T-helper 1 cell treated with Interleukin-12 subunit alpha and Interleukin-12 subunit beta and Interleukin-4 antibody, amounts not matched to agents 30 ng/mL and 1 ng/mL, for 36 hours (primary cell): ENCODE data around the gene RNF150. TPM values are rescaled to one million over a fixed set of nuclear protein-coding genes. Genes with fewer than 3 reads are reported as not detected.

ENCODE experiments used
- intact Hi-C: fragments of 100-400 bp; cut with micrococcal nuclease; formaldehyde crosslinking; loops from one replicate; pipeline ENCODE4 v1.15.1; 2024
- total RNA-seq: library from RNA; stranded (reverse); gene quantifications from 2 replicates; pipeline ENCODE4 v1.2.3, GENCODE V29; 2022

RNF150 gene
- total RNA-seq, 1 donor from 2014 or later, result 0.25 TPM

DNA sequence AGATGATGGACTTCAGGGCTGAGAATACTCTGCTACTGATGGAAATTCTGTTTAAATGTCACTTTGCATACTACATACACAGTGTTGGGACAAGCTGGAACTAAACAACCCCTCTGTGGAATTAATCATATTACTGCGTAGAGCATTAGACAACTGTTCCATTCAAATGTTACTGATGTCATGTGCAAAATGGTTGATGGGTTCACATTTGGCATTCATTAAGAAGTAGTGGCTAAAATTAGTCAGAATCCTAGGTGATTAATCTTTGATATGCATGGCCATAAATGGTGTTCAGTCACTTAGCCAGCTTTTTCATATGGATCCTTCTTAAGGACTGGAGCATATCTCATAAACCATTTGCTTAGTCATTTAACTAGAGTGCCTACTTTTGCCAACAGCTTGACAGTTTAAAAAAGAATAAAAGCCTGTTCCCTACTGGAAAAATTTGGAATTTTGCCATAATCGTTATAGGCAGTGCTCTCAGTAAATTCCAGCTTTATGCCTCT lies 105.2 kb downstream of the RNF150 start:
- intact Hi-C loops, result no loop called here

GRCh38 chr4:141027421-141027820 lies 105.8 kb downstream of the RNF150 start:
- intact Hi-C loops, result no loop called here

GRCh38 chr4:141026900-141027299 lies 106.4 kb downstream of the RNF150 start:
- intact Hi-C loops, result no loop called here

GRCh38 chr4:141023051-141023450 lies 110.2 kb downstream of the RNF150 start:
- intact Hi-C loops, result no loop called here

- intact Hi-C loops, result no loop called here
These were observed 111.1 kb downstream of the RNF150 start for GRCh38 chr4:141022111-141022695.

DNA sequence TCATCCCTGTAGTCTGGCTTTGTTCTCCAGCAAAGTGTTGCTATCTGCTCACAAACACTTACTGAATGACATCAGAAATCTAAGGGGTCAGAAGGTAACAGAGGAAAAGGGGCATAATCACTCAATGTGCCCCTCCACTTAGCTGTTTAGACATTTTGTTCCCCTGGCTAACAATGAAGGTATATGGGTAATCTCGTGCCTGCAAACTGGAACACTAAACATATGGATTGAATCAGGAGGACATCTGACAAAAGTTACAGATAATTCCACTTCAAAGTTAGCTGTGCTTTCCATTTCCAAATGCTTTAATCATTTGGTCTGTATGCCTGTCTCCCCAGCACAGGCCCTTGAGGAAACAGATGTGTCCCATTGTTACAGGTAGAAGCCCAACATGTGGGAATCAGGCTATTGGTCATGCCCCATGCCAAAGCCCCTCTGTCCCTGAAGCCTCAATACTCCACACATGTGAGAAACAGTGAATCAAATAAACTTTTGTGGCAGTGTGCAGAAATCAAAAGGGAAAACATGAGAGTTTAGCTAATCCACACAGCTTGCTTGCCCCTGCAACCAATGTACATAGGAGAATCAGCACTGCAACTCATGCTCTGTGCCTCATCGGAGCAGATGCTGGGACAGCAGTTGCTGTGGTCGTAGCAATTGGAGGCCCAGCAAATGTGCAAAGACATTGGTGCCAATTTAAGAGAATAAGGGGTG lies 111.7 kb downstream of the RNF150 start:
- intact Hi-C loops, result no loop called here

- intact Hi-C loops, result no loop called here
These were observed 112.4 kb downstream of the RNF150 start for GRCh38 chr4:141020801-141021261.

GRCh38 chr4:141019768-141020167 lies 113.5 kb downstream of the RNF150 start:
- intact Hi-C loops, result no loop called here

DNA sequence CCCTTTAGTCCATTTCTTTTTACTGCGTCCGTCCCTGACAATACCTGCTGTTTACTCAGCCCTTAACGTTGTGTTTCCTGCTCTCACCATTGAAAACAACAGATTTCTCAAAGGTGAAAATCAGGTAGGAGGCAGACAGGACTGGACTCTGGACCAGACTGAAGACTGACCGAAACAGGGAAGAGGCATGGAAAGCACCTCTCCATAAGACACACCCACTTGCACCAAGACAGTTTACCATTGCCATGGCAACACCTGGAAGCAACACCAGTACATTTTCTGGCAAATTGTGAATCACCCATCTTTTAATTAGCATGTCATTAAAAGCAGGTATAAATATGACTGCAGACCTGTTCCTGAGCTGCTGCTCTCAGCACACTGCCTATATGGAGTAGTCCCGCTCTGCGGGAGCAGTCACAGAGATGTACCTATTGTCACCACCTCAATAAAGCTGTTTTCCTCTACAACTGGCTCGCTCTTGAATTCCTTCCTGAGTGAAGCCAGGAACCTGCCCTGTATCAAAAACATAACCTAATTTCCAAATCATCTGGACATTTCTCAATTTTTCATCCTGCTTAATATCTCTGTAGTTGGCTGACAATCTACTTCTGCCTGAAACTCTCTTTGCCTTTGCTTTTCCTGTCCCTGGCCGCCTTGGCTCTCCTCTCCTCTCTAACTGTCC lies 117.0 kb downstream of the RNF150 start:
- intact Hi-C loops, result no loop called here

DNA sequence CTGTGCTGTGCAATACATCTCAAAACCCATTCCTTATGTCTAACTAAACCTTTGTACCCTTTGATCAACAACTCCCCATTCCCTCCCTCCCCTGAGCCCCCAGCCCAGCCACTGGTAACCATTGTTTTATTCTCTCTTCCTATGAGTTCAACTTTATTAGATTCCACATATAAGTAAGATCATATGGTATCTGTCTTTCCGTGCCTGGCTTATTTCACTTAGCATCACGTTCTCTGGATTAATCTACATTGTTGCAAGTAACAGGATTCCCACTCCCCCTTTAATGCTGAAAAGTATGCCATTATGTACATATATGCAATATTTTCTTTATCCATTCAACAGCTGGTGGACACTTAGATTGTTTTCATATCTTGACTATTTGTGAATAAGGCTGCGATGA lies 119.4 kb downstream of the RNF150 start:
- intact Hi-C loops, result no loop called here

DNA sequence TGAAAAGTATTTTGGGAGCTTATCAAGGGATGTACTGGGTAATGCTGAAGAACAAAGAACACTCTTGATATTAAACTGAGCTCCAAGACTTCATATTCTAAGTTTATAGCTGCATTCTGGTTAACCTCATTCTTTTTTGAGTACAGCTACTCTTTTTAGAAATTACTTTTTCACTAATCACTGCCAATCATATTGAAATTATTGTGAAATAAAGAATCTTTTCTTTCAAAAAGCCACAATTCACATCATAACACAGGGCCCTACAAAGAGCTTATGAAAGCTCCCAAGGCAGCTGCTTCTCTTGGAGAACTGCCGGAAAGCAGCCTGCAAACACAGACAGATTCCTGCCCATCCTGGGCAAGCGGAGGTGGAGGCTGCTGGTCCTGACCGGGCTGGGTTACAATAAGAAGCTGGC lies 121.4 kb downstream of the RNF150 start:
- intact Hi-C loops, result no loop called here

GRCh38 chr4:141009931-141010330 lies 123.3 kb downstream of the RNF150 start:
- intact Hi-C loops, result no loop called here

DNA sequence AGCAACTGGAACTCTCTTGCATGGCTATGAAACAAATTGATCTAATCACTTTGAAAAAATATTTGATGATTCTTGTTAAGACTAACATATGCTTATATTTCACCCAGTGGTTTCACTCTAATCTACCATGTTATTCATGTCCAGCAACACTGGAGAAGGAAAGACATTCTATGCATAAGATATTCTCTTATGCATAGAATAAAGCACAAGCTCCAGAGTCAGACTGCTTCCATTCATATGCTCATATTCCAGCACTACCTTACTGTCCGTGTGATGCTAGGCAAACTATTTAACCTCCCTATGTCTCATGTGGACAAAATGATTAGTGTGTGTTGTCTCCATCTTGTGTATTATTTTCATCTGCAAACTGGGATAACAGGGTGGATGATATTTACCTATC lies 124.1 kb downstream of the RNF150 start:
- intact Hi-C loops, result no loop called here

- intact Hi-C loops, result no loop called here
These were observed 126.9 kb downstream of the RNF150 start for GRCh38 chr4:141006242-141006802.

- intact Hi-C loops, result no loop called here
These were observed 128.4 kb downstream of the RNF150 start for GRCh38 chr4:141004823-141005222.

DNA sequence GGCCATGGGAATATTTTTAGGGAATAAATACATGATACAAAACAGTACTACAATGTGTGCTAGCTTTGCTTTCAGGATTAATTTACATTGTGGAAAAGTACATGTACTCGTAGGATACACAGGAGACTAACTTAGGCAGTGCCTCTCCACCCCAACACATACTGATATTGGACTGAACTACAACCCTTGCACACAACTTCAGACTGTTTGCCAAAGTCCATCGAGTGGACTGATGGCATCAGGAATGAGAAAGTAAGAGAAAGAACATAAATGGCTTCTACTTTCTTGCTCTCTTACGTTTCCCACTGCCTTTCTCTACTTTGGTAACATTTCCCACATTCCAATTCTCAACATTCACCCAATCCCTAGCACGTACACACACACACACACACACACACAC lies 130.1 kb downstream of the RNF150 start:
- intact Hi-C loops, result no loop called here

DNA sequence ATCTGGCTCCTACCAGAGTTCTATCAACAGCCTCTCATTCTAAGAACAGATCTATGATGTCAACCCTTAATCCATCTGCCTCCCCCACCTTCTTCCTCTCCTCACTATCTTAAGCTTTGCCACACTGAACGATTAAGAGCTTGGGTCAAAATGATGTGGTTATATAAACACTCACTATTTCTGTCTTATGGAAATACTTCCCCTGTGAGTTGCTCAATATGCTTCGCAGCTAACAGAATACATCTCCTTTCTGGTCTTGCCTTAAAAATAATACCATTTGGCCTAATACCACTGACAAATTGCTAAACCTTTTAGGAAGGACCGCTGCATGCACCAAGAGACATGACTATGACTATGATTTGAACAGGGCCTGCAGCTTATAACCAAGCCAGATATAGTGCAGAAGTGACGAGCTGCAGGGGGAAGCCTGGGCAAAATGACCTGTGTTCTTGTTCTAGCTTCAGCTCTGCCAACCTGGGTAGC lies 130.9 kb downstream of the RNF150 start:
- intact Hi-C loops, result no loop called here

- intact Hi-C loops, result no loop called here
These were observed 136.5 kb downstream of the RNF150 start for GRCh38 chr4:140996766-140997165.

DNA sequence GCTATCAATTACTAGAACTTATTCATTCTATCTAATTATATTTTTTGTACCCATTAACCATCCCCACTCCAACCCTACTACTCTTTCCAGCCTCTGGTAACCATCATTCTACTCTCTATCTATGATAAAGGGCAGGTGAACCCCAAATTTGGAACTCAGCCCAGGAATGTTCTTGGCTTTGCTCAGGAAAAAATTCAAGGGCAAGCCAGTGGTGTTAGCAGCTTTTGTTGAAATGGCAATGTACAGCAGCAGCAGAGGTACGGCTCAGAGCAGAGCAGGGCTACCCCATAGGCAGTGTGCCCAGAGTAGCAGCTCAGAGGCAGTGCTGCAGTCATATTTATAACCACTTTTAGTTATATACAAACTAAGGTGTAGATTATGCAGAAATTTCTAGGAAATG lies 138.2 kb downstream of the RNF150 start:
- intact Hi-C loops, result no loop called here

- intact Hi-C loops, result no loop called here
These were observed 139.3 kb downstream of the RNF150 start for GRCh38 chr4:140994015-140994414.

DNA sequence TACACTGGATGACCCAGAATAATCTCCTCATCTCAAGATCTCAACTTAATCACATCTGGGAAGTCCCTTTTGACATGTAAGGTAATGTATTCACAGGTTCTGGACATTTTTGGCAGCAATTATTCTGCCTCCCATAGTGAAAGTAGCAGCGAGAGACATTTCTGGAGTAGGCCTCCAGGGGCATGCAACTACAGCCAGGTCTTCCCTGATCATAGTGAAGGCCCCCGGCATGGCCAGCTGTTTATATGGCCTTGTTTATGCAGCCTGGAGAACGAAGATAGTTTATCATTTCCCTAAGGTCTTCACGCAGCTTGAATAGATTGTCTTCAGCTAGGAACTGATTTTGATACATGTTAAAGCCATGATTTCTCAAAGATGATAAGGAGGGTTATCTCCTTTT lies 139.9 kb downstream of the RNF150 start:
- intact Hi-C loops, result no loop called here

DNA sequence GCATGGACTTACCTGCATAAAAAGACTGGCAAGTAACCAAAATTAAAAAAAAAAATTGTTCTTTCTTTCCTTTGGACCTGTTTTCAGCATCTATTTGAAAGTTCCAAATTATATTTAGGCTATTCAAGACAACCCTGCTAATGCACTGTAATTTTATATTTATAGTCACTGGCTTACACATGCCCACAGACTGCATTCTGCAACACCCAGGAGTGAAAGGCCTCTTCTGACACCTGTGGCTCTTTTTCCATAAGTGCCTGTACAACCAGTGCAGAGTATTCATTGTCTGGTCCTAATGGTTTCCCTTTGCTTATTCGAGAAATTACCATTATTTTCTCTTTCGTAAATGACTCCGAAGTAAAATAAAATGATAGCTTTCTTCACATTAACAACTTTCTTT lies 143.3 kb downstream of the RNF150 start:
- intact Hi-C loops, result no loop called here
